Ectodermal cell (in vitro differentiated cells): Measurements from ENCODE around the gene CDH4.

Experiments
- H3K27ac ChIP-seq: 2 replicates; pipeline ENCODE4 v1.7.0; 2013; ENCODE audit warnings: mild to moderate bottlenecking, low read depth, low read length; ENCODE audit not compliant: insufficient read depth, poor library complexity, severe bottlenecking
- H3K27me3 ChIP-seq: 2 replicates; pipeline ENCODE4 v1.7.0; 2013; ENCODE audit warnings: mild to moderate bottlenecking, low read length; ENCODE audit not compliant: insufficient read depth, control insufficient read depth, poor library complexity, severe bottlenecking
- H3K36me3 ChIP-seq: one replicate; pipeline ENCODE4 v1.7.0; 2013; ENCODE audit warnings: low read length; ENCODE audit not compliant: control insufficient read depth, insufficient read depth
- H3K4me1 ChIP-seq: one replicate; pipeline ENCODE4 v1.7.0; 2013; ENCODE audit warnings: low read length; ENCODE audit not compliant: control insufficient read depth, insufficient read depth
- H3K4me3 ChIP-seq: 2 replicates; pipeline ENCODE4 v1.7.0; 2013; ENCODE audit warnings: low read depth, low read length, control low read depth; ENCODE audit not compliant: insufficient read depth
- H3K9me3 ChIP-seq: 2 replicates; pipeline ENCODE4 v1.7.0; 2013; ENCODE audit warnings: mild to moderate bottlenecking, low read length, moderate library complexity; ENCODE audit not compliant: control insufficient read depth
- WGBS, 2 experiments: methylation state at CpG; one replicate each; pipeline ENCODE4 v1.1.7; 2013; ENCODE audit warnings: missing lambda C conversion rate in 2 of 2; 5-methylcytosine and 5-hydroxymethylcytosine counted together

Gene CDH4

GRCh38 chr20:61837200-61837599, 585.1 kb downstream of the CDH4 start:
- Histone ChIP-seq H3K9me3 (no peaks in the 10 kb centered on the region), H3K4me3 (no peak overlapping the region), H3K27me3 (no peaks in the 10 kb centered on the region), H3K36me3 (no peaks in the 10 kb centered on the region), H3K4me1 (peaks cover 7% of the 10 kb centered on the region), H3K27ac (no peak overlapping the region)
- WGBS, 2 experiments, result 83 to 85% methylated on average over 9 of the region's 9 CpGs

DNA sequence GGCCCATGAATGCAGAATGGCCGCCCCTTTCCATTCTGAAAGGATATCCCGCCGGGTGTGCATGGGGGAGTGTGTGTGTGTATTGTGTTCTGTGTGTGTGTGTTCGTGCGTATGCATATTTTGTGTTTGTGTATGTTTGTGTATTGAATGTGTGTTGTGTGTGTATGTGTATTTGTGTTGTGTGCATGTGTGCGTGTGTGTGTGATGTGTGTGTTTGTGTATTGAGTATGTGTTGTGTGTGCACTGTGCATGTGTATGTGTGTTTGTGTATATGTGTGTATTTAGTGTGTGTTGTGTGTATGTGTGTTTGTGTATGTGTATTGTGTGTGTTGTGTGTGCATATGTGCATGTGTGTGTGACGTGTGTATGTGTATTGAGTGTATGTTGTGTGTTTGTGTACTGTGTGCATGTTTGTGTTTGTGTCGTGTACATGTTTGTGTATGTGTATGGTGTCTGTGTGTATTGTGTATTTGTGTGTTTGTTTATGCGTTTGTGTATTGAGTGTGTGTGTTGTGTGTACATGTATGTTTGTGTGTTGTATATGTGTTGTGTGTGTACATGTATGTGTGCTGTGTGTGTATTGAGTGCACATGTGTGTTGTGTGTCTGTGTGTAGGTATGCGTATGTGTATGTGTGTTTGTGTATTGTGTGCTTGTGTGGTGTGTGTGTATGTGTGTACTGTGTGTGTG, 587.3 kb downstream of the CDH4 start:
- Histone ChIP-seq H3K36me3 (no peaks in the 10 kb centered on the region), H3K27ac (no peak overlapping the region), H3K4me1 (peaks cover 7% of the 10 kb centered on the region), H3K9me3 (no peaks in the 10 kb centered on the region), H3K27me3 (no peaks in the 10 kb centered on the region), H3K4me3 (no peak overlapping the region)
- 91 to 93% methylated on average over 10 of the region's 10 CpGs for WGBS, 2 experiments

GRCh38 chr20:61839912-61840778, 588.1 kb downstream of the CDH4 start:
- no peak overlapping the region for H3K27ac ChIP-seq
- WGBS, 2 experiments, result 92 to 94% methylated on average over 26 of the region's 26 CpGs

DNA sequence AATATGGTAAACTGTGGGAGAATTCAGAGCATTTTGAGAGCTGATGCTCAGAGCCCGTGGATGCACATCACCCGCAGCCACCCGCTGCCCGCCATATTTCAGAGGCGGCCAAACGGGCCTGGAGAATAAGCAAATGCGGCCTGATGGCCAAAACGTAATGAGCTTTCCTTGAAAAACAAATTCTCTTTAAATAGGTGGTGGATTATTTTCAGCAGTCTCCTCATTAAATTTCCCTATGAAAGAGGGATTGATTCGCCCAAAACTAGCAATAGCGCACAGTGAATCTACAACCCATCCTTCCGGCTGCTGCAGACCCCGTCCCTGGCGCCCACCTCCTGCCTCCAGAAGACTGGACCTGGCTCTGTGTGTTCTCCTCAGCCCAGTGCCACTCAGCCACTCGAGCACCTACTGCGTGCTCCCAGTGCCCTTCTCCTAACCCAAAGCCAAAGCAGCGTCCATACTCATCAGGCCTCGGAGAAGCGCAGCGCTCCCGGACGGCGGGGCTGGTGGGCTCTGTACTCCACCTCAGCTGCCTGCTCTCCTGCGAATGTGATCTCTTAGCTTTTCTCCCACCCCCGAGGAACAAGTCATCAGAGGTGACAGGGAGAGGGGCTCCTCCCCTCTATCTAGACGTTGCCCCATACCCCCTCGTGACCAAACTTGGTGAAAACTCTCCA, 588.9 kb downstream of the CDH4 start:
- no peaks in the 10 kb centered on the region for H3K9me3 ChIP-seq
- no peak overlapping the region for H3K27ac ChIP-seq
- no peaks in the 10 kb centered on the region for H3K36me3 ChIP-seq
- WGBS, 2 experiments, result 89 to 91% methylated on average over 26 of the region's 26 CpGs
- peaks cover 15% of the 10 kb centered on the region for H3K4me1 ChIP-seq
- no peaks in the 10 kb centered on the region for H3K27me3 ChIP-seq
- H3K4me3 ChIP-seq, result no peak overlapping the region

More at GRCh38 chr20:61839912-61840778, 588.1 kb downstream of the CDH4 start:
- no peak overlapping the region for H3K4me3 ChIP-seq
- no peaks in the 10 kb centered on the region for H3K27me3 ChIP-seq
- H3K9me3 ChIP-seq, result no peaks in the 10 kb centered on the region
- no peaks in the 10 kb centered on the region for H3K36me3 ChIP-seq
- peaks cover 15% of the 10 kb centered on the region for H3K4me1 ChIP-seq

- Histone ChIP-seq H3K36me3 (no peaks in the 10 kb centered on the region), H3K27ac (no peak overlapping the region), H3K4me3 (no peak overlapping the region), H3K9me3 (no peaks in the 10 kb centered on the region), H3K4me1 (peaks cover 13% of the 10 kb centered on the region), H3K27me3 (no peaks in the 10 kb centered on the region)
- 91 to 92% methylated on average over 18 of the region's 18 CpGs for WGBS, 2 experiments
These were observed 589.5 kb downstream of the CDH4 start for GRCh38 chr20:61841551-61841950.

DNA sequence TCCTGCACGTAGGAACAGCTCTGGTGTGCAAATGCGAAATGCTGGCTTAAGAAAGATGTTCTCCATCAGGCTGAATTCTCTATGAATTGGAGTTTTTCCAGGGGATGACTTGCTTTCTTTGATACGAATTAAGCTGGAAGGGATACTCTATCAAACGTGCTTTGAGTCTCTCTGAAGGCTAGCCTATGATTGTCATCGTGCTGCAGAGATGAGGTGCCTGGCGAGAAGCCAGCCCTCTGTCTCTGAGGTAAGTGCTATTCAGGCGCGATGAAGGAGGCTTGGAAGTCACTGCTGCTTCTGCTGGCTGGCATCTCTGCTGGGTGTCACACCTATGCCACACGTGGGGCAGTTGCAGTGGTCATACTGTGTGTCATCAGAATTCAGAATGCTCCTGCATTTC, 589.9 kb downstream of the CDH4 start:
- H3K9me3 ChIP-seq, result no peaks in the 10 kb centered on the region
- 84% methylated on average over 9 of the region's 9 CpGs for WGBS, 2 experiments
- H3K27me3 ChIP-seq, result no peaks in the 10 kb centered on the region
- no peaks in the 10 kb centered on the region for H3K36me3 ChIP-seq
- H3K4me1 ChIP-seq, result peaks cover 13% of the 10 kb centered on the region
- H3K4me3 ChIP-seq, result no peak overlapping the region
- no peak overlapping the region for H3K27ac ChIP-seq

DNA sequence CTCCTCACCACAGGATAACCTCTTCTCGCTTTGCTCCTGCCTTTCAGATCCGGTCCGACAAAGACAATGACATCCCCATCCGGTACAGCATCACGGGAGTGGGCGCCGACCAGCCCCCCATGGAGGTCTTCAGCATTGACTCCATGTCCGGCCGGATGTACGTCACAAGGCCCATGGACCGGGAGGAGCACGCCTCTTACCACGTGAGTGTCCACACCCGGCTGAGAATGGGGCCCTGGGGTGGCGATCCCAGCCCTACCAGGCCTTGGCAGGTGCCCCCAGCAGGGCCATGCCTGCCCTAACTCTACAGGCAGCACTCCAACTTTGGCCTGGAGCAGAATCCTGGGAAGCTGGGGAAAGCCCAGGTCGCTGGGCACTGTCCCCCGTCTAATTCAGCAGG, 592.6 kb downstream of the CDH4 start:
- Histone ChIP-seq H3K36me3 (no peaks in the 10 kb centered on the region), H3K9me3 (no peaks in the 10 kb centered on the region), H3K4me3 (no peak overlapping the region), H3K4me1 (peaks cover 13% of the 10 kb centered on the region), H3K27ac (no peak overlapping the region), H3K27me3 (no peaks in the 10 kb centered on the region)
- WGBS, 2 experiments, result 95% methylated on average over 17 of the region's 17 CpGs

GRCh38 chr20:61845233-61845671, 593.2 kb downstream of the CDH4 start:
- H3K36me3 ChIP-seq, result no peaks in the 10 kb centered on the region
- no peak overlapping the region for H3K27ac ChIP-seq
- 56 to 58% methylated on average over 19 of the region's 19 CpGs for WGBS, 2 experiments
- H3K27me3 ChIP-seq, result no peaks in the 10 kb centered on the region
- peaks cover 13% of the 10 kb centered on the region for H3K4me1 ChIP-seq
- no peaks in the 10 kb centered on the region for H3K9me3 ChIP-seq
- no peak overlapping the region for H3K4me3 ChIP-seq

GRCh38 chr20:61846074-61846473, 594.0 kb downstream of the CDH4 start:
- H3K27me3 ChIP-seq, result no peaks in the 10 kb centered on the region
- WGBS, 2 experiments, result 91 to 93% methylated on average over 15 of the region's 15 CpGs
- H3K9me3 ChIP-seq, result no peaks in the 10 kb centered on the region
- peaks cover 13% of the 10 kb centered on the region for H3K4me1 ChIP-seq
- no peaks in the 10 kb centered on the region for H3K36me3 ChIP-seq
- no peak overlapping the region for H3K27ac ChIP-seq
- H3K4me3 ChIP-seq, result no peak overlapping the region
